Upper lobe of right lung (tissue), 1 donor: ENCODE results near the gene FAH. TPM values are rescaled to one million over a fixed set of nuclear protein-coding genes. Genes with fewer than 3 reads are reported as not detected.

ENCODE experiments used
- ATAC-seq: fragments of 200-7000 bp; cut with Tn5 transposase; one replicate; pipeline ENCODE4 v1.9.1; 2020; ENCODE audit warnings: mild to moderate bottlenecking, moderate library complexity
- DNase-seq: peaks from one replicate; pipeline ENCODE4 v3.0.0-alpha.2; 2020
- H3K27ac ChIP-seq: fragments of 200-600 bp; one replicate; pipeline ENCODE4 v1.8.0; 2022
- H3K27me3 ChIP-seq: fragments of 200-600 bp; one replicate; pipeline ENCODE4 v1.8.0; 2022; ENCODE audit warnings: mild to moderate bottlenecking
- H3K36me3 ChIP-seq: fragments of 200-600 bp; one replicate; pipeline ENCODE4 v1.8.0; 2022
- H3K4me1 ChIP-seq: fragments of 200-600 bp; one replicate; pipeline ENCODE4 v1.8.0; 2022
- H3K4me3 ChIP-seq: fragments of 200-600 bp; one replicate; pipeline ENCODE4 v1.8.0; 2022; ENCODE audit warnings: mild to moderate bottlenecking
- H3K9me3 ChIP-seq: fragments of 200-600 bp; one replicate; pipeline ENCODE4 v1.8.0; 2022
- CTCF ChIP-seq: fragments of 200-600 bp; IDR thresholded peaks from one replicate; pipeline ENCODE4 v1.8.0; 2022; ENCODE audit warnings: antibody characterized with exemption
- intact Hi-C: fragments of 100-400 bp; cut with DNase I; formaldehyde crosslinking; loops from one replicate; pipeline ENCODE4 v1.11.0; 2022
- total RNA-seq: library from RNA; stranded (reverse); fragmentation: NEBNext Ultra II Directional; extraction: Animal tissue kit (Norgen Biotek cat#: 25700); gene quantifications from one replicate; pipeline ENCODE4 v1.2.1, GENCODE V29; 2021
- donor health status: DM: no; HTN: yes; CAD: no; lungs with severe emphysema.

Gene FAH
- total RNA-seq, 1 donor from 2014 or later: 31.7 TPM

- H3K36me3 ChIP-seq: no peaks in the 10 kb centered on the region
- ATAC-seq (no peak), DNase-seq (no peak)
- no peak overlapping the region for H3K27ac ChIP-seq
- H3K4me1 ChIP-seq: no peaks in the 10 kb centered on the region
- TF ChIP-seq CTCF: no peak
- intact Hi-C loops: no loop called here
- no peaks in the 10 kb centered on the region for H3K27me3 ChIP-seq
- no peak overlapping the region for H3K4me3 ChIP-seq
- H3K9me3 ChIP-seq: no peaks in the 10 kb centered on the region
These were observed 47.1 kb downstream of the FAH start for GRCh38 chr15:80199869-80200268.

- intact Hi-C loops: no loop called here
- no peak for TF ChIP-seq CTCF
- ATAC-seq: no peak
These were observed 48.6 kb downstream of the FAH start for GRCh38 chr15:80201256-80202015.

GRCh38 chr15:80202016-80202315 is 49.2 kb downstream of the FAH start:
- no peak for DNase-seq
- peak; percentile 16 for ATAC-seq
- H3K36me3 ChIP-seq: no peaks in the 10 kb centered on the region
- intact Hi-C loops: no loop called here
- H3K9me3 ChIP-seq: no peaks in the 10 kb centered on the region
- no peak for TF ChIP-seq CTCF
- no peaks in the 10 kb centered on the region for H3K4me1 ChIP-seq
- H3K27me3 ChIP-seq: no peaks in the 10 kb centered on the region
- no peak overlapping the region for H3K27ac ChIP-seq
- H3K4me3 ChIP-seq: no peak overlapping the region

More at GRCh38 chr15:80201256-80202015, 48.6 kb downstream of the FAH start:
- Histone ChIP-seq H3K36me3 (no peaks in the 10 kb centered on the region), H3K27ac (no peak overlapping the region), H3K27me3 (no peaks in the 10 kb centered on the region), H3K9me3 (no peaks in the 10 kb centered on the region), H3K4me1 (no peaks in the 10 kb centered on the region), H3K4me3 (no peak overlapping the region)
- DNase-seq: no peak

- Histone ChIP-seq H3K9me3 (no peaks in the 10 kb centered on the region), H3K4me1 (no peaks in the 10 kb centered on the region), H3K27ac (no peak overlapping the region), H3K4me3 (no peak overlapping the region), H3K36me3 (no peaks in the 10 kb centered on the region), H3K27me3 (no peaks in the 10 kb centered on the region)
- TF ChIP-seq CTCF: no peak
- no peak for ATAC-seq
- intact Hi-C loops: no loop called here
- DNase-seq: no peak
These were observed 50.0 kb downstream of the FAH start for GRCh38 chr15:80202641-80203360.

- intact Hi-C loops: no loop called here
- H3K4me1 ChIP-seq: peaks cover 1% of the 10 kb centered on the region
These were observed 50.6 kb downstream of the FAH start for GRCh38 chr15:80203361-80203885.

More at GRCh38 chr15:80203361-80203885, 50.6 kb downstream of the FAH start:
- H3K4me3 ChIP-seq: no peak overlapping the region
- no peaks in the 10 kb centered on the region for H3K27me3 ChIP-seq
- no peak for ATAC-seq
- DNase-seq: no peak
- no peak for TF ChIP-seq CTCF
- no peak overlapping the region for H3K27ac ChIP-seq
- H3K9me3 ChIP-seq: no peaks in the 10 kb centered on the region
- no peaks in the 10 kb centered on the region for H3K36me3 ChIP-seq
